ENCODE measurements around the gene SMPD3. TPM values are rescaled to one million over a fixed set of nuclear protein-coding genes. Genes with fewer than 3 reads are reported as not detected.

The SMPD3 gene
- total and polyA plus RNA-seq, 2 experiments from 2014 or later: 0.57 to 0.83 TPM

DNA sequence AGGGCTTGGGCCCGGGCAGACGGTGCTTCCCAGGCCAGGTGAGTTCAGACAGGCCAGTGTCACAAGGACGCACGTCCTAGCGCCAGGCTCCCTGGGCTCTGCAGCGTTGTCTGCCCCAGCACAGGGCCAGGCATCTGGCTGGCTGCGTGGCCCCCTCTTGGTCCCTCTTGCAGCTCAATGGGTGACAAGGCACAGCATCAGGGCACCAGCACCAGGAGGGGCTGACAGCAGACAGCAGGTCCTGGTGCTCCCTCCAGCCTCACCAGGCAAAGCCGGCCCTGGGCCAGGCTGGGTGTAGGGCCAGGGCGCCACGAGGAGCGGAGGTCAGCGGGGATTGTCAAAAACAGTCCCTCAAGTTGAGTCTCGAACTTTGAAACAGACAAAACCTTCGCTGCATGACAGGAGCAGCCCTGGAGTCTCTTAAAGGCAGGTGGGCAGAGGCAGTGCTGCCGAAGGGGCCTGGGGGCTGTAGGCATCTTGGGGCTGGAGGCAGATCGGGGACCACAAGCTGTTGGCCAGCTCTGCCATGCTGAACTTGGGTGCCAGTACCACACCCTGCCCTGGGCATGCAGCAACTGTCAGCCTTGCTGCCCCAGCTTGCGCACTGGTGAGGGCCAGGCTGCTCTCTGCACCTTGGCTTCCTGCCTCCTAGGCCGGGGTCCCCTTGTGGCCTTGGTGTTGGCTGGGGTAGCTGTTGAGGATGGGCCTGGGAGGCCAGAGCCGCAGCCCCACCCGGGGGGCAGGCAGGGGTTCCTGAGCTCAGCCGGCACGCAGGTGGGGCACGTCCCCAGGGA, 88.7 kb downstream of the SMPD3 start (continued):
- TF ChIP-seq, protein P1, sequence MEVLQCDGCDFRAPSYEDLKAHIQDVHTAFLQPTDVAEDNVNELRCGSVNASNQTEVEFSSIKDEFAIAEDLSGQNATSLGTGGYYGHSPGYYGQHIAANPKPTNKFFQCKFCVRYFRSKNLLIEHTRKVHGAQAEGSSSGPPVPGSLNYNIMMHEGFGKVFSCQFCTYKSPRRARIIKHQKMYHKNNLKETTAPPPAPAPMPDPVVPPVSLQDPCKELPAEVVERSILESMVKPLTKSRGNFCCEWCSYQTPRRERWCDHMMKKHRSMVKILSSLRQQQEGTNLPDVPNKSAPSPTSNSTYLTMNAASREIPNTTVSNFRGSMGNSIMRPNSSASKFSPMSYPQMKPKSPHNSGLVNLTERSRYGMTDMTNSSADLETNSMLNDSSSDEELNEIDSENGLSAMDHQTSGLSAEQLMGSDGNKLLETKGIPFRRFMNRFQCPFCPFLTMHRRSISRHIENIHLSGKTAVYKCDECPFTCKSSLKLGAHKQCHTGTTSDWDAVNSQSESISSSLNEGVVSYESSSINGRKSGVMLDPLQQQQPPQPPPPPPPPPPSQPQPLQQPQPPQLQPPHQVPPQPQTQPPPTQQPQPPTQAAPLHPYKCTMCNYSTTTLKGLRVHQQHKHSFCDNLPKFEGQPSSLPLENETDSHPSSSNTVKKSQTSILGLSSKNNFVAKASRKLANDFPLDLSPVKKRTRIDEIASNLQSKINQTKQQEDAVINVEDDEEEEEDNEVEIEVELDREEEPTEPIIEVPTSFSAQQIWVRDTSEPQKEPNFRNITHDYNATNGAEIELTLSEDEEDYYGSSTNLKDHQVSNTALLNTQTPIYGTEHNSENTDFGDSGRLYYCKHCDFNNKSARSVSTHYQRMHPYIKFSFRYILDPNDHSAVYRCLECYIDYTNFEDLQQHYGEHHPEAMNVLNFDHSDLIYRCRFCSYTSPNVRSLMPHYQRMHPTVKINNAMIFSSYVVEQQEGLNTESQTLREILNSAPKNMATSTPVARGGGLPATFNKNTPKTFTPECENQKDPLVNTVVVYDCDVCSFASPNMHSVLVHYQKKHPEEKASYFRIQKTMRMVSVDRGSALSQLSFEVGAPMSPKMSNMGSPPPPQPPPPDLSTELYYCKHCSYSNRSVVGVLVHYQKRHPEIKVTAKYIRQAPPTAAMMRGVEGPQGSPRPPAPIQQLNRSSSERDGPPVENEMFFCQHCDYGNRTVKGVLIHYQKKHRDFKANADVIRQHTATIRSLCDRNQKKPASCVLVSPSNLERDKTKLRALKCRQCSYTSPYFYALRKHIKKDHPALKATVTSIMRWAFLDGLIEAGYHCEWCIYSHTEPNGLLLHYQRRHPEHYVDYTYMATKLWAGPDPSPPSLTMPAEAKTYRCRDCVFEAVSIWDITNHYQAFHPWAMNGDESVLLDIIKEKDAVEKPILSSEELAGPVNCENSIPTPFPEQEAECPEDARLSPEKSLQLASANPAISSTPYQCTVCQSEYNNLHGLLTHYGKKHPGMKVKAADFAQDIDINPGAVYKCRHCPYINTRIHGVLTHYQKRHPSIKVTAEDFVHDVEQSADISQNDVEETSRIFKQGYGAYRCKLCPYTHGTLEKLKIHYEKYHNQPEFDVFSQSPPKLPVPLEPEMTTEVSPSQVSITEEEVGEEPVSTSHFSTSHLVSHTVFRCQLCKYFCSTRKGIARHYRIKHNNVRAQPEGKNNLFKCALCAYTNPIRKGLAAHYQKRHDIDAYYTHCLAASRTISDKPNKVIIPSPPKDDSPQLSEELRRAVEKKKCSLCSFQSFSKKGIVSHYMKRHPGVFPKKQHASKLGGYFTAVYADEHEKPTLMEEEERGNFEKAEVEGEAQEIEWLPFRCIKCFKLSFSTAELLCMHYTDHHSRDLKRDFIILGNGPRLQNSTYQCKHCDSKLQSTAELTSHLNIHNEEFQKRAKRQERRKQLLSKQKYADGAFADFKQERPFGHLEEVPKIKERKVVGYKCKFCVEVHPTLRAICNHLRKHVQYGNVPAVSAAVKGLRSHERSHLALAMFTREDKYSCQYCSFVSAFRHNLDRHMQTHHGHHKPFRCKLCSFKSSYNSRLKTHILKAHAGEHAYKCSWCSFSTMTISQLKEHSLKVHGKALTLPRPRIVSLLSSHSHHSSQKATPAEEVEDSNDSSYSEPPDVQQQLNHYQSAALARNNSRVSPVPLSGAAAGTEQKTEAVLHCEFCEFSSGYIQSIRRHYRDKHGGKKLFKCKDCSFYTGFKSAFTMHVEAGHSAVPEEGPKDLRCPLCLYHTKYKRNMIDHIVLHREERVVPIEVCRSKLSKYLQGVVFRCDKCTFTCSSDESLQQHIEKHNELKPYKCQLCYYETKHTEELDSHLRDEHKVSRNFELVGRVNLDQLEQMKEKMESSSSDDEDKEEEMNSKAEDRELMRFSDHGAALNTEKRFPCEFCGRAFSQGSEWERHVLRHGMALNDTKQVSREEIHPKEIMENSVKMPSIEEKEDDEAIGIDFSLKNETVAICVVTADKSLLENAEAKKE (CRISPR knock-in tag; IDR thresholded peaks at IDR 0.05): no peak
- no peak for TF ChIP-seq JUNB (IDR thresholded peaks at IDR 0.05; ENCODE audit: unreplicated experiment)

DNA sequence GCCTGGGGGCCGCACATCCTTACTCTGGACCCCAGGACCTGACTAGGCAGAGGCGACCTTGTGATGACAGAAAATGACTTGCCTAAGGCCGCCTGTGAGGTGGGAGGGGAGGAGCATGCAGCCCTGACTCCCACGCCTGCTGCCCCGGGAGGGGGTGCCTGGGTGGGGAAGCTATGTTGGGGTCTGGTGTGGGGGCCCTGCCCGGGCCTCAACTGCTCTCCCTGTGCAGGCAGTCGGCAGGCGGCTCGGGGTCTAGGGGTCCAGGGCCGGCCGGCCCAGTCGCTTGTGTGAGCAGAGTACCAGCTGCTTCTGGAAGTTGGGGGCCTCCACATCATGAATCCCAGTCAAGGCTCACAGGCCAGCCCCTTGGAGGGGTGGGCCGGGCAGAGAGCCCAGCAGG, 89.4 kb downstream of the SMPD3 start:
- Histone ChIP-seq H4K20me1 (replicated peaks; ENCODE audit: insufficient read depth) (no peaks in the 10 kb centered on the region; the same call in none of the 2 replicates), H3K4me3 (no peak overlapping the region), H3K9me2 (ENCODE audit: insufficient read depth) (no peaks in the 10 kb centered on the region), H2AFZ (no peak overlapping the region), H3K4me1 (ENCODE audit: insufficient read depth) (no peaks in the 10 kb centered on the region), H3K79me2 (replicated peaks; ENCODE audit: insufficient read depth) (no peaks in the 10 kb centered on the region), H3K4me2 (no peak overlapping the region), H3K27ac (ENCODE audit: low read depth) (no peak overlapping the region), H3K27me3 (ENCODE audit: insufficient read depth) (no peaks in the 10 kb centered on the region), H3K36me3 (ENCODE audit: insufficient read depth) (no peaks in the 10 kb centered on the region; the same call in 1 of the 2 replicates), H3F3A (replicated peaks; ENCODE audit: low read depth) (no peaks in the 10 kb centered on the region)
- DNase-seq (ENCODE audit: low spot score): no peak
- Mint-ChIP-seq H3K4me1 (peaks cover 9% of the 10 kb centered on the region), H3K4me3 (no peak overlapping the region), H3K36me3 (ENCODE audit: low read depth) (peaks cover 15% of the 10 kb centered on the region), H3K27me3 (ENCODE audit: insufficient read depth, low read depth, poor library complexity) (peaks cover 7% of the 10 kb centered on the region), H3K27ac (no peak overlapping the region), H3K9me3 (no peaks in the 10 kb centered on the region)
- ATAC-seq: no peak
- TF ChIP-seq ZNF331 (CRISPR knock-in tag; IDR thresholded peaks at IDR 0.05; ENCODE audit: low read depth) (no peak), EZH2 (IDR thresholded peaks at IDR 0.05; ENCODE audit: low read depth, unreplicated experiment) (no peak), POLR2AphosphoS5 (IDR thresholded peaks at IDR 0.05; ENCODE audit: low read depth) (no peak), EZH2phosphoT487 (IDR thresholded peaks at IDR 0.05; ENCODE audit: unreplicated experiment) (no peak), CREB1 (CRISPR knock-in tag; IDR thresholded peaks at IDR 0.05; ENCODE audit: low read depth) (no peak), ZNF114 (CRISPR knock-in tag; IDR thresholded peaks at IDR 0.05) (no peak)
- TF ChIP-seq, protein P2, sequence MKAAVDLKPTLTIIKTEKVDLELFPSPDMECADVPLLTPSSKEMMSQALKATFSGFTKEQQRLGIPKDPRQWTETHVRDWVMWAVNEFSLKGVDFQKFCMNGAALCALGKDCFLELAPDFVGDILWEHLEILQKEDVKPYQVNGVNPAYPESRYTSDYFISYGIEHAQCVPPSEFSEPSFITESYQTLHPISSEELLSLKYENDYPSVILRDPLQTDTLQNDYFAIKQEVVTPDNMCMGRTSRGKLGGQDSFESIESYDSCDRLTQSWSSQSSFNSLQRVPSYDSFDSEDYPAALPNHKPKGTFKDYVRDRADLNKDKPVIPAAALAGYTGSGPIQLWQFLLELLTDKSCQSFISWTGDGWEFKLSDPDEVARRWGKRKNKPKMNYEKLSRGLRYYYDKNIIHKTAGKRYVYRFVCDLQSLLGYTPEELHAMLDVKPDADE (IDR thresholded peaks at IDR 0.05): no peak
